HCT116 (cell line): Measurements from ENCODE around the gene CFD.

ENCODE experiments used
- CEBPB ChIP-seq: IDR thresholded peaks from 2 replicates; pipeline ENCODE4 v1.6.1; 2012; ENCODE audit warnings: low read depth
- CTCF ChIP-seq, 3 experiments: fragments of 200-600 bp in 1 of 3; sonication (generic) in 1 of 3; IDR thresholded peaks in 2 of 3; conservative IDR thresholded peaks in 1 of 3; 2 replicates each; pipeline ENCODE4 v1.5.1; 2012 to 2017; ENCODE audit warnings: low read depth in 2 of 3, low read length in 2 of 3, antibody characterized with exemption in 1 of 3, borderline replicate concordance in 1 of 3, control low read depth in 1 of 3, mild to moderate bottlenecking in 1 of 3, mixed read lengths in 1 of 3, mixed run types in 1 of 3, moderate library complexity in 1 of 3; ENCODE audit not compliant: insufficient read depth in 1 of 3
- ELF1 ChIP-seq: IDR thresholded peaks from 2 replicates; pipeline ENCODE4 v1.6.1; 2012; ENCODE audit warnings: low read depth, borderline replicate concordance
- EZH2 ChIP-seq: fragments of 200-600 bp; sonication (generic); IDR thresholded peaks from 2 replicates; pipeline ENCODE4 v1.6.1; 2017; ENCODE audit warnings: antibody characterized with exemption, mixed run types
- EZH2phosphoT487 ChIP-seq: fragments of 200-600 bp; IDR thresholded peaks from 2 replicates; pipeline ENCODE4 v1.6.1; 2018; ENCODE audit warnings: antibody characterized with exemption, borderline replicate concordance
- JUND ChIP-seq: IDR thresholded peaks from 2 replicates; pipeline ENCODE4 v1.6.1; 2012
- POLR2A ChIP-seq: IDR thresholded peaks from 2 replicates; pipeline ENCODE4 v1.7.0; 2011; ENCODE audit warnings: borderline replicate concordance; ENCODE audit not compliant: insufficient read depth, insufficient read length; ENCODE audit errors: extremely low read depth
- SIN3A ChIP-seq: IDR thresholded peaks from 2 replicates; pipeline ENCODE4 v1.6.1; 2012; ENCODE audit warnings: low read depth
- SP1 ChIP-seq: IDR thresholded peaks from 2 replicates; pipeline ENCODE4 v1.6.1; 2012; ENCODE audit warnings: low read depth
- TCF7L2 ChIP-seq: IDR thresholded peaks from 2 replicates; pipeline ENCODE4 v1.7.0; 2011; ENCODE audit warnings: borderline replicate concordance, inconsistent platforms; ENCODE audit not compliant: insufficient read depth, insufficient read length; ENCODE audit errors: extremely low read depth
- ZFX ChIP-seq: fragments of 450-650 bp; IDR thresholded peaks from 2 replicates; pipeline ENCODE4 v1.6.1; 2017
- ZNF274 ChIP-seq: fragments of 200-500 bp; sonication (Bioruptor generic); IDR thresholded peaks from 2 replicates; pipeline ENCODE4 v1.6.1; 2014; ENCODE audit warnings: mild to moderate bottlenecking, low read depth, low read length, inconsistent platforms
- TF ChIP-seq, protein P1 (sequence below): IDR thresholded peaks from 2 replicates; pipeline ENCODE4 v1.6.1; 2012
- TF ChIP-seq, protein P2 (sequence below): IDR thresholded peaks from 2 replicates; pipeline ENCODE4 v1.6.1; 2012; ENCODE audit warnings: low read depth

- no peak for TF ChIP-seq POLR2A
- TF ChIP-seq, protein P1, sequence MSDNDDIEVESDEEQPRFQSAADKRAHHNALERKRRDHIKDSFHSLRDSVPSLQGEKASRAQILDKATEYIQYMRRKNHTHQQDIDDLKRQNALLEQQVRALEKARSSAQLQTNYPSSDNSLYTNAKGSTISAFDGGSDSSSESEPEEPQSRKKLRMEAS: no peak
- no peak for TF ChIP-seq EZH2
- no peak for TF ChIP-seq CTCF (IDR thresholded peaks at IDR 0.05 in 2 of 3, conservative IDR thresholded peaks at IDR 0.05 in 1 of 3; ENCODE audit: borderline replicate concordance in 1 of 3, insufficient read depth in 1 of 3, low read depth in 2 of 3, low read length in 2 of 3)
- no peak for TF ChIP-seq ZNF274
- no peak for TF ChIP-seq ELF1
- no peak for TF ChIP-seq SIN3A
- no peak for TF ChIP-seq EZH2phosphoT487
- TF ChIP-seq, protein P2, sequence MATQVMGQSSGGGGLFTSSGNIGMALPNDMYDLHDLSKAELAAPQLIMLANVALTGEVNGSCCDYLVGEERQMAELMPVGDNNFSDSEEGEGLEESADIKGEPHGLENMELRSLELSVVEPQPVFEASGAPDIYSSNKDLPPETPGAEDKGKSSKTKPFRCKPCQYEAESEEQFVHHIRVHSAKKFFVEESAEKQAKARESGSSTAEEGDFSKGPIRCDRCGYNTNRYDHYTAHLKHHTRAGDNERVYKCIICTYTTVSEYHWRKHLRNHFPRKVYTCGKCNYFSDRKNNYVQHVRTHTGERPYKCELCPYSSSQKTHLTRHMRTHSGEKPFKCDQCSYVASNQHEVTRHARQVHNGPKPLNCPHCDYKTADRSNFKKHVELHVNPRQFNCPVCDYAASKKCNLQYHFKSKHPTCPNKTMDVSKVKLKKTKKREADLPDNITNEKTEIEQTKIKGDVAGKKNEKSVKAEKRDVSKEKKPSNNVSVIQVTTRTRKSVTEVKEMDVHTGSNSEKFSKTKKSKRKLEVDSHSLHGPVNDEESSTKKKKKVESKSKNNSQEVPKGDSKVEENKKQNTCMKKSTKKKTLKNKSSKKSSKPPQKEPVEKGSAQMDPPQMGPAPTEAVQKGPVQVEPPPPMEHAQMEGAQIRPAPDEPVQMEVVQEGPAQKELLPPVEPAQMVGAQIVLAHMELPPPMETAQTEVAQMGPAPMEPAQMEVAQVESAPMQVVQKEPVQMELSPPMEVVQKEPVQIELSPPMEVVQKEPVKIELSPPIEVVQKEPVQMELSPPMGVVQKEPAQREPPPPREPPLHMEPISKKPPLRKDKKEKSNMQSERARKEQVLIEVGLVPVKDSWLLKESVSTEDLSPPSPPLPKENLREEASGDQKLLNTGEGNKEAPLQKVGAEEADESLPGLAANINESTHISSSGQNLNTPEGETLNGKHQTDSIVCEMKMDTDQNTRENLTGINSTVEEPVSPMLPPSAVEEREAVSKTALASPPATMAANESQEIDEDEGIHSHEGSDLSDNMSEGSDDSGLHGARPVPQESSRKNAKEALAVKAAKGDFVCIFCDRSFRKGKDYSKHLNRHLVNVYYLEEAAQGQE: no peak
- no peak for TF ChIP-seq ZFX
- TF ChIP-seq JUND: no peak
- TF ChIP-seq TCF7L2: no peak
- no peak for TF ChIP-seq CEBPB
- TF ChIP-seq SP1: no peak
These were observed 3.8 kb upstream of the CFD start for GRCh38 chr19:855566-856120.
